H1 (cell line): ENCODE measurements around the gene TUBA4B. TPM values are rescaled to one million over a fixed set of nuclear protein-coding genes. Genes with fewer than 3 reads are reported as not detected.

Experiments
- CTCF ChIA-PET: fragments of 300-600 bp; sonication (Branson Sonifier 250); formaldehyde crosslinking; loops from one replicate; lab custom pipeline; 2021; ENCODE audit not compliant: partially characterized antibody; lab: Charles Lee
- POLR2A ChIA-PET: fragments of 300-600 bp; sonication (Branson Sonifier 250); formaldehyde crosslinking; loops from one replicate; lab custom pipeline; 2021; ENCODE audit warnings: inconsistent platforms; ENCODE audit not compliant: partially characterized antibody; lab: Charles Lee
- DNase-seq, 2 experiments: peaks; one replicate each; pipeline versions ENCODE4 v3.0.0 to v3.0.0-alpha.2; 2010 to 2022; ENCODE audit warnings: low spot score in 2 of 2, low read depth in 1 of 2, mixed read lengths in 1 of 2
- FAIRE-seq: peaks from 2 replicates; lab custom pipeline; 2011; peaks lifted over from hg19 to GRCh38; lab: Jason Lieb, UNC
- H2AFZ ChIP-seq: 2 replicates; pipeline ENCODE4 v1.8.1; 2012; ENCODE audit warnings: low read length, inconsistent platforms
- H2AK5ac ChIP-seq: 2 replicates; pipeline ENCODE4 v1.6.1; 2013; ENCODE audit warnings: low read depth, low read length
- H2BK120ac ChIP-seq: replicated peaks from 2 replicates; pipeline ENCODE3; 2013; ENCODE audit warnings: low read depth, low read length, inconsistent platforms
- H2BK12ac ChIP-seq: 2 replicates; pipeline ENCODE4 v1.6.1; 2013; ENCODE audit warnings: low read depth, low read length
- H2BK15ac ChIP-seq: 2 replicates; pipeline ENCODE4 v1.6.1; 2013; ENCODE audit warnings: low read length
- H2BK20ac ChIP-seq: 2 replicates; pipeline ENCODE4 v1.6.1; 2013; ENCODE audit warnings: low read length
- H2BK5ac ChIP-seq: 2 replicates; pipeline ENCODE4 v1.6.1; 2013; ENCODE audit warnings: low read depth, low read length
- H3K14ac ChIP-seq: 2 replicates; pipeline ENCODE4 v1.6.1; 2013; ENCODE audit warnings: inconsistent platforms; ENCODE audit not compliant: insufficient read length
- H3K18ac ChIP-seq: 2 replicates; pipeline ENCODE4 v1.6.1; 2013; ENCODE audit warnings: low read length; ENCODE audit errors: extremely low read depth
- H3K23ac ChIP-seq: 2 replicates; pipeline ENCODE4 v1.6.1; 2013; ENCODE audit warnings: inconsistent platforms; ENCODE audit not compliant: insufficient read length
- H3K23me2 ChIP-seq: 2 replicates; pipeline ENCODE4 v1.6.1; 2013; ENCODE audit warnings: low read depth, low read length
- H3K27ac ChIP-seq: 2 replicates; pipeline ENCODE4 v1.6.1; 2011; ENCODE audit warnings: low read depth, low read length, inconsistent platforms
- H3K27me3 ChIP-seq, 4 experiments: replicated peaks in 1 of 4; 1 replicate in 1 of 4; 2 replicates in 3 of 4; pipeline versions ENCODE4 v1.6.1 to v1.8.1; 2011 to 2013; ENCODE audit warnings: low read length in 3 of 4, mild to moderate bottlenecking in 3 of 4, inconsistent platforms in 2 of 4, mixed read lengths in 2 of 4, moderate library complexity in 1 of 4; ENCODE audit not compliant: control insufficient read depth in 3 of 4, insufficient read depth in 3 of 4; ENCODE audit errors: extremely low read depth in 1 of 4
- H3K36me3 ChIP-seq, 4 experiments: 2 replicates each; pipeline versions ENCODE4 v1.6.1 to v1.8.1; 2011 to 2013; ENCODE audit warnings: mild to moderate bottlenecking in 4 of 4, low read length in 3 of 4, moderate library complexity in 2 of 4, control low read depth in 1 of 4, inconsistent platforms in 1 of 4; ENCODE audit not compliant: insufficient read depth in 4 of 4, control insufficient read depth in 2 of 4
- H3K4ac ChIP-seq: replicated peaks from 2 replicates; pipeline ENCODE3; 2013; ENCODE audit warnings: low read length, low read depth, mixed read lengths, inconsistent platforms; ENCODE audit not compliant: insufficient read length
- H3K4me1 ChIP-seq, 4 experiments: replicated peaks in 1 of 4; 1 replicate in 1 of 4; 2 replicates in 3 of 4; pipeline versions ENCODE4 v1.6.1 to v1.8.1; 2011 to 2013; ENCODE audit warnings: low read length in 3 of 4, inconsistent platforms in 2 of 4, mixed read lengths in 1 of 4; ENCODE audit not compliant: insufficient read depth in 4 of 4, control insufficient read depth in 3 of 4
- H3K4me2 ChIP-seq, 2 experiments: 2 replicates each; pipeline versions ENCODE4 v1.6.1 to v1.8.1; 2011 to 2013; ENCODE audit warnings: low read depth in 2 of 2, low read length in 2 of 2, control low read depth in 1 of 2, inconsistent platforms in 1 of 2, mild to moderate bottlenecking in 1 of 2; ENCODE audit not compliant: insufficient read depth in 1 of 2
- H3K4me3 ChIP-seq, 4 experiments: fragments of 200-600, 300-600 bp in 1 of 4; sonication (generic), shearing (Covaris generic), sonication (Bioruptor Twin) in 1 of 4; 2 replicates each; pipeline versions ENCODE4 v1.5.1 to v1.8.1; 2011 to 2016; ENCODE audit warnings: low read length in 4 of 4, low read depth in 3 of 4, control low read depth in 2 of 4, inconsistent platforms in 2 of 4, mild to moderate bottlenecking in 2 of 4, mixed read lengths in 1 of 4, moderate library complexity in 1 of 4; ENCODE audit not compliant: insufficient read depth in 2 of 4; ENCODE audit errors: extremely low read depth in 1 of 4
- H3K56ac ChIP-seq: replicated peaks from 2 replicates; pipeline ENCODE3; 2013; ENCODE audit warnings: low read depth, mild to moderate bottlenecking, mixed read lengths, low read length, inconsistent platforms; ENCODE audit not compliant: insufficient read length
- H3K79me1 ChIP-seq: 2 replicates; pipeline ENCODE4 v1.6.1; 2013; ENCODE audit warnings: low read depth, low read length, control low read depth
- H3K79me2 ChIP-seq, 2 experiments: 2 replicates each; pipeline versions ENCODE4 v1.6.1 to v1.8.1; 2012 to 2013; ENCODE audit warnings: low read length in 2 of 2, mild to moderate bottlenecking in 2 of 2, inconsistent platforms in 1 of 2; ENCODE audit not compliant: insufficient read depth in 2 of 2, control insufficient read depth in 1 of 2
- H3K9ac ChIP-seq, 4 experiments: replicated peaks in 1 of 4; 1 replicate in 1 of 4; 2 replicates in 3 of 4; pipeline versions ENCODE4 v1.6.1 to v1.8.1; 2011 to 2013; ENCODE audit warnings: low read depth in 3 of 4, low read length in 3 of 4, control low read depth in 2 of 4, mild to moderate bottlenecking in 2 of 4, moderate library complexity in 2 of 4, inconsistent platforms in 1 of 4; ENCODE audit errors: extremely low read depth in 1 of 4
- H3K9me3 ChIP-seq, 2 experiments: 2 replicates each; pipeline versions ENCODE4 v1.6.1 to v1.8.1; 2012 to 2013; ENCODE audit warnings: mild to moderate bottlenecking in 2 of 2, moderate library complexity in 2 of 2, control low read depth in 1 of 2, inconsistent platforms in 1 of 2, low read depth in 1 of 2, low read length in 1 of 2, mixed read lengths in 1 of 2; ENCODE audit not compliant: insufficient read depth in 2 of 2
- H4K20me1 ChIP-seq, 2 experiments: replicated peaks in 1 of 2; 2 replicates each; pipeline versions ENCODE3 to v1.8.1; 2011 to 2013; ENCODE audit warnings: inconsistent platforms in 2 of 2, low read length in 2 of 2, mild to moderate bottlenecking in 1 of 2; ENCODE audit not compliant: insufficient read depth in 2 of 2, control insufficient read depth in 1 of 2
- H4K5ac ChIP-seq: 2 replicates; pipeline ENCODE4 v1.6.1; 2013; ENCODE audit warnings: low read length, low read depth, mixed read lengths, inconsistent platforms; ENCODE audit not compliant: insufficient read length
- H4K8ac ChIP-seq: 2 replicates; pipeline ENCODE4 v1.8.0; 2013; ENCODE audit warnings: mild to moderate bottlenecking, moderate library complexity, low read length, inconsistent platforms; ENCODE audit not compliant: insufficient read depth; ENCODE audit errors: extremely low read depth
- H4K91ac ChIP-seq: replicated peaks from 2 replicates; pipeline ENCODE3; 2013; ENCODE audit warnings: low read length, mixed read lengths, inconsistent platforms; ENCODE audit not compliant: insufficient read length
- ATF2 ChIP-seq: IDR thresholded peaks from 2 replicates; pipeline ENCODE4 v1.6.1; 2012; ENCODE audit warnings: low read length, inconsistent platforms
- BRCA1 ChIP-seq: IDR thresholded peaks from 2 replicates; pipeline ENCODE4 v1.6.1; 2012; ENCODE audit warnings: low read depth, low read length, improper control_type of control experiment
- CBX5 ChIP-seq: fragments of 300-800, 300-1000 bp; sonication (generic); IDR thresholded peaks from 2 replicates; pipeline ENCODE4 v1.7.1; 2016; ENCODE audit warnings: antibody characterized with exemption, low read length, low read depth
- CHD1 ChIP-seq: IDR thresholded peaks from 2 replicates; pipeline ENCODE4 v1.6.1; 2012; ENCODE audit warnings: low read depth, low read length, improper control_type of control experiment
- CTBP2 ChIP-seq: IDR thresholded peaks from 2 replicates; pipeline ENCODE4 v1.7.0; 2011; ENCODE audit warnings: borderline replicate concordance, mild to moderate bottlenecking, moderate library complexity, mixed read lengths, low read length; ENCODE audit not compliant: insufficient read depth, insufficient read length
- MAFK ChIP-seq: IDR thresholded peaks from 2 replicates; pipeline ENCODE4 v1.6.1; 2012; ENCODE audit warnings: low read depth, mild to moderate bottlenecking, improper control_type of control experiment, low read length
- MAX ChIP-seq: IDR thresholded peaks from 2 replicates; pipeline ENCODE4 v1.6.1; 2012; ENCODE audit warnings: inconsistent platforms
- RXRA ChIP-seq: IDR thresholded peaks from 2 replicates; pipeline ENCODE4 v1.6.1; 2011; ENCODE audit warnings: low read depth, mild to moderate bottlenecking, low read length, moderate library complexity; ENCODE audit not compliant: insufficient read depth
- SIN3A ChIP-seq, 2 experiments: IDR thresholded peaks in 1 of 2; conservative IDR thresholded peaks in 1 of 2; 2 replicates each; pipeline ENCODE4 v1.6.1; 2011 to 2012; ENCODE audit warnings: low read length in 2 of 2, improper control_type of control experiment in 1 of 2, low read depth in 1 of 2, mild to moderate bottlenecking in 1 of 2
- WGBS, 2 experiments: shearing (Covaris generic) in 1 of 2; methylation state at CpG; one replicate each; pipeline versions ENCODE4 v1.1.6 to v1.1.7; 2013 to 2015; ENCODE audit warnings: low lambda C conversion rate in 2 of 2, mixed read lengths in 2 of 2, inconsistent platforms in 1 of 2, low coverage in 1 of 2, missing lambda C conversion rate in 1 of 2; ENCODE audit not compliant: insufficient replicate concordance in 2 of 2, insufficient coverage in 1 of 2, insufficient read length in 1 of 2; ENCODE audit errors: extremely low coverage in 1 of 2, missing lambda C conversion rate in 1 of 2; 5-methylcytosine and 5-hydroxymethylcytosine counted together
- polyA plus RNA-seq, 7 experiments: library from polyadenylated mRNA; depleted of rRNA in 3 of 7; stranded (reverse) in 5 of 7; unstranded in 2 of 7; fragments of >200 nt in 5 of 7; fragments of 200-250 nt in 2 of 7; gene quantifications; 1 replicate in 5 of 7; 2 replicates in 1 of 7; 4 replicates in 1 of 7; pipeline versions ENCODE4 v1.2.1 to v1.2.3, GENCODE V29; 2011 to 2013; ENCODE audit warnings: missing spikeins in 2 of 7, mixed read lengths in 2 of 7
- total RNA-seq: library from RNA; stranded (reverse); fragmentation: NEBNext Ultra II Directional; extraction: Animal tissue kit (Norgen Biotek cat#: 25700); gene quantifications from 2 replicates; pipeline ENCODE4 v1.2.1, GENCODE V29; 2021

The TUBA4B gene
- total and polyA plus RNA-seq, 2 of the 8 experiments (the other 6 are each of a cell fraction or from before 2014, with no cell fraction given), result 0.08 to 0.24 TPM

- no peak for DNase-seq
- no peak overlapping the region for H3K23ac ChIP-seq
- no peak overlapping the region for H2BK120ac ChIP-seq
- H3K4me1 ChIP-seq, result peaks cover 0 to 6% (median 3%) of the 10 kb centered on the region in 4 experiments; a peak in 5 of 7 replicates
- no peak overlapping the region for H3K14ac ChIP-seq
- POLR2A ChIA-PET, result interaction anchor here (0.9 to 6.1 kb wide), 5 partner anchors 11 to 44 kb away, joined by 3 to 101 read pairs (median 4); partner anchors contain the start of genes ABCB6, ANKZF1, ATG9A and TUBA4B
- CTCF ChIA-PET, result interaction anchor here (0.7 to 2.4 kb wide), 8 partner anchors 9 to 424 kb away, joined by 3 to 8 read pairs (median 3); no protein-coding TSS in a partner anchor
- H3K4ac ChIP-seq, result no peak overlapping the region
- no peak overlapping the region for H3K27ac ChIP-seq
- no peak overlapping the region for H3K18ac ChIP-seq
- no peak overlapping the region for H4K8ac ChIP-seq
- H2BK15ac ChIP-seq, result no peak overlapping the region
- no peak overlapping the region for H4K91ac ChIP-seq
- no peak overlapping the region for H2AK5ac ChIP-seq
- H3K79me2 ChIP-seq, result no peaks in the 10 kb centered on the region
- peaks cover 10% of the 10 kb centered on the region for H3K23me2 ChIP-seq
- H3K9ac ChIP-seq, result 0 out of 7 replicates have a peak overlapping the region, but pooled peaks of 1 of the 4 experiments have one; percentile 2
- no peak overlapping the region for H4K5ac ChIP-seq
- FAIRE-seq, result no peak
- H3K36me3 ChIP-seq, result peaks cover 5 to 31% (median 13%) of the 10 kb centered on the region in 4 experiments; a peak in 7 of 8 replicates
- H3K9me3 ChIP-seq, result no peaks in the 10 kb centered on the region
- H2AFZ ChIP-seq, result no peak overlapping the region
- no peak overlapping the region for H2BK12ac ChIP-seq
- H3K4me2 ChIP-seq, result peak overlapping the region in 1 of 2 experiments; percentile 100; a peak in 1 of 4 replicates
- peaks cover 0 to 2% of the 10 kb centered on the region in 2 experiments for H4K20me1 ChIP-seq
- no peaks in the 10 kb centered on the region for H3K79me1 ChIP-seq
- no peak overlapping the region for H3K56ac ChIP-seq
- no peak overlapping the region for H2BK20ac ChIP-seq
- no peak overlapping the region for H3K4me3 ChIP-seq
- WGBS, 2 experiments, result 89% methylated on average over 17 of the region's 17 CpGs; no CpG with 5 or more reads in 1 of the 2 experiments
- no peaks in the 10 kb centered on the region for H3K27me3 ChIP-seq
- no peak overlapping the region for H2BK5ac ChIP-seq
- TF ChIP-seq CHD1, result no peak
- TF ChIP-seq RXRA, result no peak
- TF ChIP-seq ATF2, result no peak
- no peak for TF ChIP-seq CTBP2
- no peak for TF ChIP-seq SIN3A (conservative IDR thresholded peaks at IDR 0.05 in 1 of 2, IDR thresholded peaks at IDR 0.05 in 1 of 2; ENCODE audit: low read depth in 1 of 2, low read length in 2 of 2)
- no peak for TF ChIP-seq BRCA1
- no peak for TF ChIP-seq MAX
- no peak for TF ChIP-seq MAFK
- TF ChIP-seq CBX5, result no peak
These were observed 44.9 kb upstream of the TUBA4B start for GRCh38 chr2:219207884-219208740.
